Cortex of kidney (tissue), 1 donor: ENCODE measurements around the gene SHE.
"Not testable (repeated sequence)": the region's sequence is repeated elsewhere in the genome, so short reads cannot be mapped to it uniquely, and the experiment has no call there.

ENCODE experiments used
- DNase-seq: peaks from one replicate; lab custom pipeline; 2025; lab: John Stamatoyannopoulos, UW

SHE gene

GRCh38 chr1:154502066-154502743, at the start of gene SHE, which contains the start of gene TDRD10:
Gene SHE (minus strand): TSS chr1:154502412. CDS start chr1:154502026, 386 bp downstream.
Gene TDRD10 (plus strand): TSS chr1:154502219. CDS start chr1:154506904, 4,685 bp downstream.
- DNase-seq = no peak

- no peak for DNase-seq
These were observed 49.3 kb upstream of the SHE start for GRCh38 chr1:154551474-154551873.

GRCh38 chr1:154550657-154551056, 48.4 kb upstream of the SHE start:
- no peak for DNase-seq

- no peak for DNase-seq
These were observed 47.9 kb upstream of the SHE start for GRCh38 chr1:154550070-154550469.

GRCh38 chr1:154549202-154549770, 47.1 kb upstream of the SHE start:
- no peak for DNase-seq

- no peak for DNase-seq
These were observed 45.8 kb upstream of the SHE start for GRCh38 chr1:154548028-154548427.

- no peak for DNase-seq
These were observed 45.0 kb upstream of the SHE start for GRCh38 chr1:154547105-154547732.

- no peak for DNase-seq
These were observed 44.3 kb upstream of the SHE start for GRCh38 chr1:154546264-154547063.

- no peak for DNase-seq
These were observed 39.0 kb upstream of the SHE start for GRCh38 chr1:154541231-154541630.

GRCh38 chr1:154539486-154540483, 37.6 kb upstream of the SHE start:
- no peak for DNase-seq

- no peak for DNase-seq
These were observed 34.4 kb upstream of the SHE start for GRCh38 chr1:154536570-154536969.

GRCh38 chr1:154533952-154534844, 32.0 kb upstream of the SHE start:
- no peak for DNase-seq

- DNase-seq = not testable (repeated sequence)
These were observed 29.7 kb upstream of the SHE start for GRCh38 chr1:154531950-154532349.

- no peak for DNase-seq
These were observed 27.1 kb upstream of the SHE start for GRCh38 chr1:154529308-154529707.

- DNase-seq = no peak
These were observed 25.0 kb upstream of the SHE start for GRCh38 chr1:154527192-154527591.

GRCh38 chr1:154524881-154525280, 22.7 kb upstream of the SHE start:
- no peak for DNase-seq

- DNase-seq = no peak
These were observed 19.5 kb upstream of the SHE start for GRCh38 chr1:154521695-154522094.

- no peak for DNase-seq
These were observed 18.1 kb upstream of the SHE start for GRCh38 chr1:154520333-154520732.

- no peak for DNase-seq
These were observed 17.4 kb upstream of the SHE start for GRCh38 chr1:154519591-154519991.

GRCh38 chr1:154517661-154518060, 15.4 kb upstream of the SHE start:
- no peak for DNase-seq
